ENCODE measurements around the gene RASGRP3. TPM values are rescaled to one million over a fixed set of nuclear protein-coding genes. Genes with fewer than 3 reads are reported as not detected.

The RASGRP3 gene
- total and polyA plus RNA-seq, 9 of the 15 experiments (the other 6 are each of a cell fraction or from before 2014, with no cell fraction given), result 0.18 to 1.7 (median 1.2) TPM

DNA sequence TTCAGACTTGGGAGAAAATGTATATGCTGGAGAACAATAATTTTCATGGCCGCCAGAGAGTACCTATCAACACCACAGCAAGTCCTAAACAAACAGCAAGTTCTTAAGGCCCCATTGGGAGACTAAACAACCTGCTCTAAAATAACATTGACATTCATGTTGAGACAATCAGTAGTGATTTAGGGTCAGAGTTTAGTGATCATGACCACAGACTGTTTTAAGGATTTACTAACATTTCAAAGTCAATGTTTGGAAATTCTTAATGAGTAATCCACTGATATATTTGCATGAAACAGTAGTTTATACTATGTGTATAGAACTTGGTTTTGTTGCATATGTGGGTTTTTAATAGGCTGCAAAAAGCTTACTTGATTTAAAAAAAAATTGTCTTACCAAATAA, 34.7 kb downstream of the RASGRP3 start:
- H3K9ac ChIP-seq (ENCODE audit: insufficient read depth in 1 of 2, low read depth in 2 of 2, low read length in 2 of 2), result no peak overlapping the region
- peaks cover 0 to 4% of the 10 kb centered on the region in 2 experiments; a peak in 2 of 5 replicates for H3K27me3 ChIP-seq (ENCODE audit: control insufficient read depth in 2 of 2, insufficient read depth in 2 of 2, low read length in 2 of 2)
- no peak for ATAC-seq
- H3K9me1 ChIP-seq (ENCODE audit: control insufficient read depth, insufficient read depth, low read length), result no peaks in the 10 kb centered on the region
- no peaks in the 10 kb centered on the region for H3K36me3 ChIP-seq (ENCODE audit: control insufficient read depth, insufficient read depth, low read length)
- TF ChIP-seq CBX5 (IDR thresholded peaks at IDR 0.05; ENCODE audit: borderline replicate concordance, low read depth) (no peak), FIP1L1 (IDR thresholded peaks at IDR 0.05; ENCODE audit: low read depth, low read length, poor library complexity, severe bottlenecking) (no peak), MEIS2 (IDR thresholded peaks at IDR 0.05; ENCODE audit: partially characterized antibody) (no peak), PHF20 (IDR thresholded peaks at IDR 0.05; ENCODE audit: partially characterized antibody) (no peak), CCNT2 (IDR thresholded peaks at IDR 0.05; ENCODE audit: borderline replicate concordance, extremely low read depth, insufficient read length, low read depth, low read length) (no peak), TEAD1 (CRISPR knock-in tag; IDR thresholded peaks at IDR 0.05) (no peak), TCF3 (CRISPR knock-in tag; IDR thresholded peaks at IDR 0.05) (no peak), ZNF766 (CRISPR knock-in tag; conservative IDR thresholded peaks at IDR 0.05) (no peak), KDM1A (IDR thresholded peaks at IDR 0.05) (no peak), HSF4 (CRISPR knock-in tag; IDR thresholded peaks at IDR 0.05; ENCODE audit: borderline replicate concordance) (no peak)
- TF ChIP-seq, protein P1, sequence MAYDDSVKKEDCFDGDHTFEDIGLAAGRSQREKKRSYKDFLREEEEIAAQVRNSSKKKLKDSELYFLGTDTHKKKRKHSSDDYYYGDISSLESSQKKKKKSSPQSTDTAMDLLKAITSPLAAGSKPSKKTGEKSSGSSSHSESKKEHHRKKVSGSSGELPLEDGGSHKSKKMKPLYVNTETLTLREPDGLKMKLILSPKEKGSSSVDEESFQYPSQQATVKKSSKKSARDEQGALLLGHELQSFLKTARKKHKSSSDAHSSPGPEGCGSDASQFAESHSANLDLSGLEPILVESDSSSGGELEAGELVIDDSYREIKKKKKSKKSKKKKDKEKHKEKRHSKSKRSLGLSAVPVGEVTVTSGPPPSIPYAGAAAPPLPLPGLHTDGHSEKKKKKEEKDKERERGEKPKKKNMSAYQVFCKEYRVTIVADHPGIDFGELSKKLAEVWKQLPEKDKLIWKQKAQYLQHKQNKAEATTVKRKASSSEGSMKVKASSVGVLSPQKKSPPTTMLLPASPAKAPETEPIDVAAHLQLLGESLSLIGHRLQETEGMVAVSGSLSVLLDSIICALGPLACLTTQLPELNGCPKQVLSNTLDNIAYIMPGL (CRISPR knock-in tag; IDR thresholded peaks at IDR 0.05), result no peak
- no peak overlapping the region for H3K4me3 ChIP-seq
- DNase-seq (ENCODE audit: extremely low read depth in 1 of 4, low spot score in 3 of 4), result no peak
- 7% methylated on average over 1 of the region's 1 CpG for WGBS (ENCODE audit: insufficient coverage, low coverage, missing lambda C conversion rate)
- no TSS peak for BruUV-seq (replicated peaks)
- H2AFZ ChIP-seq (ENCODE audit: low read depth, low read length), result no peak overlapping the region
- intact Hi-C loops (cut with micrococcal nuclease) (no loop called here), in situ Hi-C loops (cut with MboI) (no loop called here)
- POLR2A ChIA-PET, result no interaction called here
- FAIRE-seq, result peak; percentile 23
- H3K4me1 ChIP-seq (replicated peaks in 1 of 2; ENCODE audit: control insufficient read depth in 2 of 2, insufficient read depth in 2 of 2, low read length in 2 of 2), result no peaks in the 10 kb centered on the region
- CTCF ChIA-PET (ENCODE audit: low intra/inter-chr PET ratio), result no interaction called here
- H3K4me2 ChIP-seq (ENCODE audit: insufficient read depth, low read length), result no peak overlapping the region
- H3K27ac ChIP-seq (ENCODE audit: extremely low read depth, low read depth, low read length), result no peak overlapping the region
- no peaks in the 10 kb centered on the region for H3K9me3 ChIP-seq (replicated peaks; ENCODE audit: control insufficient read depth, insufficient read depth, low read depth, low read length)
- no peaks in the 10 kb centered on the region for H4K20me1 ChIP-seq (replicated peaks; ENCODE audit: control insufficient read depth, insufficient read depth, low read length)
- H3K79me2 ChIP-seq (ENCODE audit: control insufficient read depth, insufficient read depth, low read length), result no peaks in the 10 kb centered on the region

Data from K562 (cell line).